ENCODE data around the gene S100A2.
"Not testable (repeated sequence)": the region's sequence is repeated elsewhere in the genome, so short reads cannot be mapped to it uniquely, and the experiment has no call there.

The S100A2 gene

GRCh38 chr1:153527023-153527682, 38.5 kb downstream of the S100A2 start:
- no peak for DNase-seq

- peak; percentile 83 for DNase-seq
These were observed 39.5 kb downstream of the S100A2 start for GRCh38 chr1:153526132-153526543.

- peak; percentile 90 for DNase-seq
These were observed 40.4 kb downstream of the S100A2 start for GRCh38 chr1:153525088-153525728.

GRCh38 chr1:153522353-153523048, 43.1 kb downstream of the S100A2 start:
- DNase-seq, result not testable (repeated sequence)

- not testable (repeated sequence) for DNase-seq
These were observed 43.8 kb downstream of the S100A2 start for GRCh38 chr1:153521808-153522207.

GRCh38 chr1:153520818-153521476, 44.7 kb downstream of the S100A2 start:
- no peak for DNase-seq

- DNase-seq, result not testable (repeated sequence)
These were observed 45.4 kb downstream of the S100A2 start for GRCh38 chr1:153520137-153520691.

GRCh38 chr1:153519242-153519641, 46.4 kb downstream of the S100A2 start:
- DNase-seq, result no peak

GRCh38 chr1:153515504-153516394, 49.9 kb downstream of the S100A2 start:
- no peak for DNase-seq

- DNase-seq, result no peak
These were observed 52.0 kb downstream of the S100A2 start for GRCh38 chr1:153513666-153514065.

GRCh38 chr1:153513023-153513422, 52.6 kb downstream of the S100A2 start:
- DNase-seq, result peak; percentile 72
